ENCODE measurements around the gene PRRC2B.
"Not testable (repeated sequence)": the region's sequence is repeated elsewhere in the genome, so short reads cannot be mapped to it uniquely, and the experiment has no call there.

Gene PRRC2B

DNA sequence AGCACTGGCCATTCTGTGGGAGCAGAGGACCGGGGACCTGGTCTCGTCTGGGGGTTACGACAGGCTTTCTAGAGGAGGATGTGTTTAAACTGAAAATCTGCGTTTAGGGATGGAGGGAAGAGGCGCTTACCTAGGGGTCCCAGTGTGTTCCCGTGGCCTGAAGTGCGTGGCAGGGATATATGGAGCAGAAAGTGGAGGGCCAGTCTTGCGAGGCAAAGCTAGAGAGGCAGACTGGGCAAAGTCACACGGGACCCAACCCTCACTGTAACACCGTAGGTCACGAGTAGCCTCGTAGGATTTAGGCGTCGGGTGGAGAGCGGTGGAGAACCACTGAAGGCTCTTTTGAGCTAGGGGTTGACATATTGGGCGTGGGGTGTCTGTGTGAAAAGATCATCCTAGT, 76.1 kb downstream of the PRRC2B start:
- DNase-seq: no peak

DNA sequence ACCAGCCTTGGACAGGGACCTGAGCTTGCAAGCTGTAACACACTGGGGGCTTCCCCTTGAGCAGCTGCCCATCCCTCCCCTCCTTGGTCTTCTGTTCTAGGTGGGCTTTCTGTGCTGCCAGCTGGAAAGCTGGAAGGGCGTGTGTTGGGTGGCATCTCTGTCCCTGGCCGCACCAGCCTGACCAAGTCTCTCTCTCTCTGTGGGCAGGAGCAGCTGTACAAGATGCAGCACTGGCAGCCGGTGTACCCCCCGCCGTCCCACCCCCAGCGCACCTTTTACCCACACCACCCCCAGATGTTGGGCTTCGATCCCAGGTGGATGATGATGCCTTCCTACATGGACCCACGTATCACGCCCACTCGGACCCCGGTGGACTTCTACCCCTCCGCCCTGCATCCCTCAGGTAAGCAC, 76.7 kb downstream of the PRRC2B start:
- no peak for DNase-seq

DNA sequence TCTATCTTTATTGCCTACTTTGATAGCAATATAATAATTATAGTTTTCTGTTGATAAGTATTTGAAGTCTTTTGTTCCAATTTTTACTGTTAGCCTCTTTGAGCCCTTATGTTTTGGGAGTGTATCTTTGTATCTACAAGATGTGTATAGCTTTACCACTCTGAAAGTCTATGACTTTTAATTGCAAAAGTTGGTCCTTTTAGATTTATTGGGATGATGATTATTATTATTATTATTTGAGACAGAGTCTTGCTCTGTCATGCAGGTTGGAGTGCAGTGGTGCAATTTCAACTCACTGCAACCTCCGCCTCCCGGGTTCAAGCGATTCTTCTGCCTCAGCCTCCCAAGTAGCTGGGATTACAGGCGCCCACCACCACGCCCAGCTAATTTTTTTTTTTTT, 78.2 kb downstream of the PRRC2B start:
- DNase-seq: not testable (repeated sequence)

DNA sequence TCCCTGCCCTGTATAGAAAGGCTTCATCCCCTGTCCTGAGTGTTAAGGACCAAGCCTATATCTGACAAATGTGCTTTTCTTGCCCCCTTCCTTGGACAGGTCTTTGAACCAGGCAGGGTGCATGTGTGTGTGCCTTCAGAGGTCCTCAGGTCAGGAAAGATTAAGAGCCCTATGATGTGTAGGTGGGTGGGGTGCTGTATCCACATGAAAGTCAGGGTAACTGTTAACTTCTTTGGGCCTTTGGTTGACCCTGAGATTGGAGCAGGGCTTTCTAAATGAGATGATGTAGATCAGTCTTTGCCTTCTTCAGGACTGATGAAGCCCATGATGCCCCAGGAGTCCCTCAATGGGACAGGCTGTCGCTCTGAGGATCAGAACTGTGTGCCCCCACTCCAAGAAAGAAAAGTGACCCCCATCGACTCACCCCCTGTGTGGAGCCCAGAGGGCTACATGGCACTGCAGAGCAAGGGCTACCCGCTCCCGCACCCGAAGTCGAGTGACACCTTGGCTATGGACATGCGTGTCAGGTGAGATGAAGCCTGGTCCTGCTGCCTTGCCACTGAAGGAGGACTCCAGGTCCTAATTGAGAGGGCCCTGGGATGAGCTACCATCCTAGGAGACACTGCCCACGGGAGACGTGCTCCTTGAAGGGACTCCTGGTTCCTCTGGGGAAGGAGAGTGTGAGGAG, 79.5 kb downstream of the PRRC2B start:
- DNase-seq: no peak

DNA sequence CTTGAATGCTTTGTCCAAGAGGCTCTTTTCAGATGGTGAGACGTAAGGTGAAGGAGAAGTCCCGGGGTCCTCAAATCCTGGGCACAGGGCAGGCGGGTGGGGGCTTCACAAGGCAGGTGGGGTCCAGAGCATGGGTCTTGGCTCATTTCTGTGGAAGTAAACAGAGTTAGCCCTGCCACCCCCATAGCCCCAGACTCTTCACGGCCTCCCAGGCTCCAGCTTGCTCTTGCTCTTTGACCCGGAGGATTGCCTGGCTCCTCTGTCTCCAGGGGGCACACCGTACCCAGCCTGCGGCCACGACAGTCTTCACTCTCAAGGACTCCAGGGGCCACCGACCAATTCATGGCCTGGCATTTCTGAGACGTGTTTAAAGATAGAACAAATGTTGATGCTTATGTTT, 80.0 kb downstream of the PRRC2B start:
- no peak for DNase-seq

DNA sequence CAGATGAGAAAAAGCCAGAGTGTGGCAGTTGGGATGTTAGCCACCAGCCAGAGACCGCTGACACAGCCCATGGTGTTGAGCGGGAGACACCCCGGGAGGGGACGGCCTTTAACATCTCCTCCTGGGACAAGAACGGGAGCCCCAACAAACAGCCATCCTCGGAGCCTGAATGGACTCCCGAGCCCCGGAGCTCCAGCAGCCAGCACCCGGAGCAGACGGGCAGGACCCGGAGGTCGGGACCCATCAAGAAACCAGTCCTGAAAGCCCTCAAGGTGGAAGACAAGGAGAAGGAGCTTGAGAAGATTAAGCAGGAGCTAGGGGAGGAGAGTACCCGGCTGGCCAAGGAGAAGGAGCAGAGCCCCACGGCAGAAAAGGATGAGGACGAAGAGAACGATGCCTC, 80.8 kb downstream of the PRRC2B start:
- no peak for DNase-seq

DNA sequence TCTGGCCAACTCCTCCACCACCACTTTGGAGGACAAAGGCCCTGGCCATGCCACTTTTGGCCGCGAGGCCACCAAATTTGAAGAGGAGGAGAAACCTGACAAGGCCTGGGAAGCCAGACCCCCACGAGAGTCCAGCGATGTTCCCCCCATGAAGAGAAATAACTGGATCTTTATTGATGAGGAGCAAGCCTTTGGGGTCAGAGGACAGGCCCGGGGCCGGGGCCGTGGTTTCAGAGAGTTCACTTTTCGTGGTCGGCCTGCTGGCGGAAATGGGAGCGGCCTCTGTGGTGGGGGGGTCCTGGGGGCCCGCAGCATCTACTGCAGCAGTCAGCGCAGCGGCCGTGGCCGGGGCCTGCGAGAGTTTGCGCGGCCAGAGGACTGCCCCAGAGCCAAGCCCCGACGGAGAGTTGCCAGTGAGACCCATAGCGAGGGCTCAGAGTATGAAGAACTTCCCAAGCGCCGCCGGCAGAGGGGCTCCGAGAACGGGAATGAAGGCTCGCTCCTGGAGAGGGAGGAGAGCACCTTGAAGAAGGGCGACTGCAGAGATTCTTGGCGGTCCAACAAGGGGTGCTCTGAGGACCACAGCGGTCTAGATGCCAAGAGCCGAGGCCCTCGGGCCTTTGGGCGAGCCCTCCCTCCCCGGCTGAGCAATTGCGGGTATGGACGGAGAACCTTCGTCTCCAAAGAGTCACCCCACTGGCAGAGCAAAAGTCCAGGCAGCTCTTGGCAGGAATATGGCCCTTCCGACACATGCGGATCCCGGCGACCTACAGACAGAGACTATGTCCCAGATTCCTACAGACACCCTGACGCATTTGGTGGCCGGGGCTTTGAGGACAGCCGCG, 81.4 kb downstream of the PRRC2B start:
- no peak for DNase-seq

DNA sequence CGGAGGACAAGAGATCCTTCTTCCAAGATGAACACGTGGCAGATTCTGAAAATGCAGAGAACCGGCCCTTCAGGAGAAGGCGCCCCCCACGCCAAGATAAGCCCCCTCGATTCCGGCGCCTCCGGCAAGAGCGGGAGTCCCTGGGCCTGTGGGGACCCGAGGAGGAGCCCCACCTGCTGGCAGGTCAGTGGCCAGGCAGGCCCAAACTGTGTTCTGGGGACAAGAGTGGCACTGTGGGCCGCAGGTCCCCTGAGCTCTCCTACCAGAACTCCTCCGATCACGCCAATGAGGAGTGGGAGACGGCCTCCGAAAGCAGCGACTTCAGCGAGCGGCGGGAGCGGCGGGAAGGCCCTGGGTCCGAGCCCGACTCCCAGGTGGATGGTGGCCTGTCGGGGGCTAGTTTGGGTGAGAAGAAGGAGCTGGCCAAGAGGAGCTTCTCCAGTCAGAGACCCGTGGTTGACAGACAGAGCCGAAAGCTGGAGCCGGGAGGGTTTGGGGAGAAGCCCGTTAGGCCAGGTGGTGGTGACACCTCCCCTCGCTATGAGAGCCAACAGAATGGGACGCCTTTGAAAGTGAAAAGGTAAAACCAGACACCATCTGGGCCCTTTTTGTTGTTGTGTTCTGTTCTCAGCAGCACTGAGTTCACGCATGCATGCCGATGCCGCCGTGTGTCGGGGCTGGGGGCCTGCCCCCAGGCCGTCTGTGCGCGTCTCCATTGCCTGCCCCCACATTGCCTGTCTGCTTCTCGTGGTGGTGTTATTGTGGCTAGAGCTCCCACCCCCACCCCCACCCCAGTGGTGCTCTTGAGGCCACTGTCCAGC, 82.3 kb downstream of the PRRC2B start:
- no peak for DNase-seq

DNA sequence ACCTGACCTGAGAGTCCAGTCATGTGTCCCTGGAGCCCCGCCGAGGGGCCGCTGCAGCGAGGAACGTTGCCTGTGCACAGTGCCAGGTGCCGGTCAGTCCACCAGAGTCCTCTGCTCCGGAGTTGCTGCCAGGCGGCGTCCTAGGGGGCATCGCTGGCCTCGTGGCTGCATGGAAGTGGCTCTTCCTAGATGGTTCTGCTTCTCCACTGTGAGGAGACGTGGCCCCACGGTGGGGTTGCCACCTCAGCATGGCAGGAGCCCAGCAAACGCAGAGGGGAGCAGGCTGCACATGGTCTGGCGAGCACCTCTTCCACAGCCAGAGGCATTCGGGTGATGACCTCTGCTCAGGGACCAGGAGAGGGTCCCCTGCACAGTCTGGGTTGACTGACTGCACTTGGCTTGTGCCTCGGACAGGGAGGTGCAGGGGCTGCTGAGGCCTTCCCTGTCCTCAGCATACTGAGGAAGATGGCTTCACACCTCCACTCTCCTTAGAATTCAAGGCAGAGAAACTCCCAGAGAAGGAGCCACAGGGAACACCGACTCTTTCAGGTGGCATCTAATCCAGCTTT, 83.0 kb downstream of the PRRC2B start:
- DNase-seq: no peak

DNA sequence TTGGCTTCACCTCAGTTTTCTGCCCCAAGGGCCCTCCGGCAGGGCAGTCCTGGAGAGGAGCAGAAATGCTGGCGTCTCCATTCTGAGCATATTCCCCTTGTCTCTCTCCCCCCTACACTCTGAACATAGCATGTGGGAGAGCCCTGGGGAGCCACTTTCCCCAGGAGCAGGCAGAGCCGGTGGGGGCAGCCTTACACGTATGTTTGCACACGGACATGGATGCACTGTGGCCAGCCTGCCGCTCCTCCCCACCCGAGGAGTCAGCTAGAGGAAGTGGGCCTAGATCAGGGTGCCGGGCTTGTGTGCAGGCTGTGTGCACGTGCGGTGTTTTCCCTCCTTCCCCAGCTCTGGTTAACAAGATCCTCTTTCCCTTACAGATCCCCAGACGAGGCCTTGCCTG, 83.5 kb downstream of the PRRC2B start:
- DNase-seq: no peak

DNA sequence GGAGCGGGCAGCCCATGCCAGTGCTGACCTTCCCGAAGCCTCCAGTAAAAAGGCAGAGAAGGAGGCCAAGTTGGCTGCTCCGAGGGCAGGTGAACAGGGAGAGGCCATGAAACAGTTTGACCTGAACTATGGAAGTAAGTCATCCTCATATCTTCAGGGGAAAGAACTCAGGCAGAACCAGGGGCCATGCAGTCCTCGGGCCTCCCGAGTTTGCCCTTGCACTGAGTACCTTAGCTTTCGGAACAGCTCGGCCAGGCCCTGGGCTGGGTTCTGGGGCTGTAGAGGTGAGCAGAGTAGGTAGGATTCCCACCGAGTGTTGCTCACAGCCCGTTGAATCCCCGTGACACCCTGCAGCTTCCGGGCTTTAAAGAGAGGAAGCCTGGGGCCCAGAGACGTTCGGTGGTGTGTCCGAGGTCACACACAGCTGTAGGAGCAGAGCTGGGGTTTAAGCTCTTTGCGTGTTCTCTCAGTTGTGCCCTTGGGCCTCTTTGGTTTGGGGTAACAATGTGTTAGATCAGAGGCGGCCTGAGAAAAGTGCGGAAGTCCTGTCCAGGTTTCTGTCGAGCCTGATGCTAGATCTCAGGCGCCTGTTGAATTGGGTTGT, 84.0 kb downstream of the PRRC2B start:
- peak; percentile 43 for DNase-seq

DNA sequence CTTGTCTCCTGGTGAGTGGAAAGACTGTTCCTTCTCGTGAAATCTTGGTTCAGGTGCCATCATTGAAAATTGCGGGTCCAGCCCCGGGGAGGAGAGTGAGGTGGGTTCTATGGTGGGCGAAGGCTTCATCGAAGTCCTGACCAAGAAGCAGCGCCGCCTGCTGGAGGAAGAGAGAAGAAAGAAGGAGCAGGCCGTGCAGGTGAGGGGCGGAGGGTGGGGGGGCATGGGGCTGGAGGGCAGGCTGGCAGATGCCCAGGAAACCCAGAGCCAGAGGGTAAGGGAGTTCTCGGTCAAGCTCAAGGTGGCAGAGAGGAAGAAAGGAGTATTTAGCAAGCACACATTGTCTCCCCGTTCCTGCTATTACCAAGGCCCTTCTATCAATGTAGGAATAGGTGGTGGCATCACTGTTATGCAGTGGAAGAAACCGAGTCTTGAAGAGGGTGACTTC, 84.6 kb downstream of the PRRC2B start:
- no peak for DNase-seq

DNA sequence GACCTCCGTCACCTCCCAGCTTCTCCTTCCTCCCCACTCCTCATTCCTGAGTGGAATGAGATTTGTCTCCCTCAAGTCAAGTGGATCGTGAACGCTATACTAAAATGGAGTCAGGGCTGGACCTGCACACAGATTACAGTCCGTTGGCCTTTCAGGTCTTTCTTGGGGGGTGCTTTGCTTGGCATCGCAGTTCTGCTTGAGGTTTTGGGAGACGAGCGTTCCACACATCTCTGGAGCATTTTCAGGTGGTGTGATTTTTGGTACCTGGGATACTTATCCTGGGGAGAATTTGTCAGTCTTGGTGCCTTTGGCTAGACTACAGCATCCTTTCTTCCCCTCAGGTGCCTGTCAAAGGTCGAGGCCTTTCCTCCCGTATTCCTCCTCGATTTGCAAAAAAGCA, 85.0 kb downstream of the PRRC2B start:
- no peak for DNase-seq

DNA sequence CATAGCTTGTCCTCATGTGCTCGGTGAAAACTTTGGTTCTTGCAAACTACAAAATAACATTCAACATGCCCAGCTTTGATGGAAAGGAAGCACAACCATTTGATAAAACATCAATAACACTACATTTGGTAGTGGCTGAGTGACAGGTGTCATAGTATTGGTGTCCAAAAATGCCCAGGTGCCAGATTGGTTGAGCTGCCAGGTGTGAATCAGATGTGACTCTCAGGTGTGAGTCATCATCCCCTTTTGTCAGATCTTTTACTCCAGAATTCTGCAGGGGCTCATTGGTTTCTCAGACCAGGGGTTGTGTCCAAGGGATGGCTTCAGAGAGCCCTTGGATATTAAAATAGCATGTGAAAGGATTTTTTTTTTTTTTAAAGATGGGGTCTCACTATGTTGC, 86.4 kb downstream of the PRRC2B start:
- DNase-seq: no peak

DNA sequence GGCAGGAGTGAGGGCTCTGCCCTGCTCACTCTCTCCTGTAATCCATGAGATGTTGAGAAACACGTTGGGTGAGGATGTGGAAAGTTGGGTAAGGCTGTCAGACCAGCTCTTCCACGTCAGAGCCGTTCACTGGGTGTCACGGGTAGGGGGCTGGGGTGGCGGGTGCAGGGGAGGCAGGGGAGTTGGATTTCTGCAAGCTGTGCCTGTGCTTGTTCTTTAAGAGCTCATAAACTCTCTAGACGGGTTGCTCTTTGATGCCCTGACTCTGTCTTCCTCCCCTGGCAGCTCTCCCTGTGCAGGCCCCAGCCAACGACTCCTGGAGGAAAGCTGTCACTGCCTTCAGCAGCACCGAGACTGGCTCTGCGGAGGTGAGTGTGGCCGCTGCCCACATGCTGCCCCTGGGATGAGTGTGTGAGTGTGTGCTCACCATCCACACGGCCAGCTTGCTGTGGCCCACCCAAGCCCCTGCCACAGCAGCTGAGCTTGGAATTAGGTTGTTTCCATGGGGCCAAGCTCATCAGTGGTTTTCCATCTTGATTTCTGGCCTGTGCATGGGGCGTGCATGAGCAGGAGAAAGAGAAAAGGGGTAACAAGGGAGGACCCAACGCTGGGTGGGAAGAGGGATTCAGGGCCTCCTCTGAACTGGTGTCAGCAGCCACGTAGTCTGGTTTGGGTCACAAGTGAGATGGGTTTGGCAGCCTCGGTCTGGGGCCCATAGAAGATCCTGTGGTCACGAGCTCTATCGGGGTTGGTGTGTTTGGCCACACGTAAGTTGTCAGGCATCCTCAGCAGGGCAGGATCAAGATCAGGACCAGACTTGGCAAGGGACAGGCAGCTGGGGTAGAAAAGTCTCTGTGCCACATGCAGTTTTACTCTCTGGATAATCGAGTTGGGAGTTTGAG, 87.8 kb downstream of the PRRC2B start:
- DNase-seq: no peak

DNA sequence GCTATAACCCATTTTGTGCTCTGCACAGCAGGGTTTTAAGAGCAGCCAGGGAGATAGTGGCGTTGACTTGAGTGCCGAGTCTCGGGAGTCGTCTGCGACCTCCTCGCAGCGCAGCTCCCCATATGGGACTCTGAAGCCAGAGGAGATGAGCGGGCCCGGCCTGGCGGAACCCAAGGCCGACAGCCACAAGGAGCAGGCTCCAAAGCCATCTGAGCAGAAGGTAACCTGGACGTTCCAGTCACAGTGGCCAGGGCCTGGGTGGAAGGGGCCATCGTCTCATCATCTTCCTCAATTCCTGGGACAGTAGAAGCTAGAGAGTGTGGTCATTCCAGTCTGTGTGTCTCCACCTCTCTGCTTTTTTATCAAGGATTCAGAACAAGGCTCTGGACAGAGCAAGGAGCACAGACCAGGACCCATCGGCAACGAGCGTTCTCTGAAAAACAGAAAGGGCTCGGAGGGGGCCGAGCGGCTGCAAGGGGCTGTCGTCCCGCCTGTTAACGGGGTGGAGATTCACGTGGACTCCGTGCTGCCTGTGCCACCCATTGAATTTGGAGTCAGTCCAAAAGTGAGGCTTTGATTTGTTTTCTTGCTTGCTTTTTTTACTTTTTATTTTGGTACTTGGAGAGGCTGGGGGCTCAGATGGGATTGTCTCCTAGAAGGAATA, 88.6 kb downstream of the PRRC2B start:
- DNase-seq: no peak

DNA sequence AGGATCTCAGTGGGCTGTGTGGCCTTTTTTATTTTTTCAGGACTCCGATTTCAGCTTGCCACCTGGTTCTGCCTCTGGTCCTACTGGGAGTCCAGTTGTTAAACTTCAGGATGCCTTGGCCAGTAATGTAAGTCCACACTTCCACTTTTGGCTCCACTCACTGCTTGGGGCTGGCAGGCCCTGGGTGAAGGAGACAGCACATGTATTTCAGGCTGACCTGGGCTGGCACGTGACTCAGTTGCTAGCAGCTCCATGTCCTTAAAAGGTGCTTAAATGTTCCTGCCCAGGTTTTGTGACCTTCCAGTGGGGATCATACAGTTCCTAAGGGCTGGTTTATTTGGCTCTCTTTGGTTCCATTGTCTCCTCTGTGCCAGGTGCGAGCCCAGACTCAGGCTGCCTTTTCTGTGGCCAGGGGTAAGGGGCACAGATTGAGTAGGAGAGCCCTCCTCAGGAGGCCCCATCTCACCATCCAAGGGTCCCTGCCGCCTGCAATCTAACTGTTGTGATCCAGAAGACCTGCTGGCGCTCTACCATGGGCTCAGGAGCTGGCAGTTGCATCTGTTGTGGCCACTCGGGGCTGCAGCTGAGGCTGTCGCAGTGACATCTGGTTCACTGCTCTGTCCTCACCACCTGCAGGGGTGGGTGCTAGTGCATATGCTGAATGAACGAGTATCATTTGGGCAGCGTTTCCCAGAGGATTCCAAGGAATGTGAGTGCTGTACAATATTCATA, 89.6 kb downstream of the PRRC2B start:
- DNase-seq: no peak

DNA sequence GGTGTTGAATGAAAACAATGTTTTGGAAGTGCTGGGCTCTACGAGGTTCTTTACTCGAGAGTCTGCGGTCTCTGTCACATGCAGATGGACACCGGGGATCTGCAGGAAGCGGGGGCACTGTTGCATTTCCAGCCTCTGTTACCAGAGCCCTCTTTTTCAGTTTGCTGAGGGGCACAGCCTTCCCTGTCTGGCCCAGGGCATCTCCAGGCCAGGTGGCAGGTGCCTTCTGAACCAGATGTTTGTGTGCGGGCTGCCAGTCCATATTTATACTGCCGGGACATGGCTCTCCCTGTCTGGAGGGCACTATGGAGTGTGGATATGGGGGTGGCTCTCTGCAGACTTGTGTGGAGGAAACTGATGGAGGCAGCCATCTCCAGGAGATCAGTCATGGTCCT, 90.2 kb downstream of the PRRC2B start:
- DNase-seq: no peak

DNA sequence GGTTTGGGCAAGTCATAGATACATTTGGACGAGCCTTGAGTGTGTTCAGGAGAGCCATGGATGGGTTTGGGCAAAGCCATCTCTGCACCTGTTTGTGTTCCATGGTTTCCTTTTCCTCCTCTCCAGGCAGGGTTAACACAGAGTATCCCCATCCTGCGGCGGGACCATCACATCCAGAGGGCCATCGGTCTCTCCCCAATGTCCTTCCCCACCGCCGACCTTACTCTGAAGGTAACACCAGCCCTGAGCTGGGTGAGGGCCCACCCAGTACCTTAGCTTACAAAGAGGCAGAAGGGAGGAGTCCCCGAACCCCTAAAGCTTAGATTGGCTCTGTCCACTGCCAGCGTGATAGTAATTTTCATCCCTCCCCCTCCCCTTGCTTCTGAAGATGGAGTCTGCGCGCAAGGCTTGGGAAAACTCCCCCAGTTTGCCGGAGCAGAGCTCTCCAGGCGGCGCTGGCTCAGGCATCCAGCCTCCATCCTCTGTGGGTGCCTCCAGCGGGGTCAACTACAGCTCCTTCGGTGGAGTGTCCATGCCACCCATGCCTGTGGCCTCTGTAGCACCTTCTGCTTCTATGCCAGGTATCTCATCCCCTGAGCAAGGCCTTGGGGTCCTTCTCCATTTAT, 90.8 kb downstream of the PRRC2B start:
- DNase-seq: no peak

All from right kidney (tissue), 1 donor.